PC-3 (cell line): ENCODE results near the gene SLC7A9.

ENCODE experiments used
- EZH2 ChIP-seq: fragments of 300-600 bp; sonication (generic); IDR thresholded peaks from one replicate; pipeline ENCODE4 v1.6.1; 2017; ENCODE audit warnings: antibody characterized with exemption, mild to moderate bottlenecking, low read length; ENCODE audit not compliant: unreplicated experiment
- EZH2phosphoT487 ChIP-seq: fragments of 300-600 bp; sonication (generic); IDR thresholded peaks from 2 replicates; pipeline ENCODE4 v1.6.1; 2018; ENCODE audit warnings: mild to moderate bottlenecking, antibody characterized with exemption, low read length, borderline replicate concordance
- TF ChIP-seq, protein P1 (sequence below): fragments of 300-600 bp; sonication (generic); conservative IDR thresholded peaks from 2 replicates; pipeline ENCODE4 v1.5.1; 2017; ENCODE audit warnings: antibody characterized with exemption, low read depth, mild to moderate bottlenecking, low read length

DNA sequence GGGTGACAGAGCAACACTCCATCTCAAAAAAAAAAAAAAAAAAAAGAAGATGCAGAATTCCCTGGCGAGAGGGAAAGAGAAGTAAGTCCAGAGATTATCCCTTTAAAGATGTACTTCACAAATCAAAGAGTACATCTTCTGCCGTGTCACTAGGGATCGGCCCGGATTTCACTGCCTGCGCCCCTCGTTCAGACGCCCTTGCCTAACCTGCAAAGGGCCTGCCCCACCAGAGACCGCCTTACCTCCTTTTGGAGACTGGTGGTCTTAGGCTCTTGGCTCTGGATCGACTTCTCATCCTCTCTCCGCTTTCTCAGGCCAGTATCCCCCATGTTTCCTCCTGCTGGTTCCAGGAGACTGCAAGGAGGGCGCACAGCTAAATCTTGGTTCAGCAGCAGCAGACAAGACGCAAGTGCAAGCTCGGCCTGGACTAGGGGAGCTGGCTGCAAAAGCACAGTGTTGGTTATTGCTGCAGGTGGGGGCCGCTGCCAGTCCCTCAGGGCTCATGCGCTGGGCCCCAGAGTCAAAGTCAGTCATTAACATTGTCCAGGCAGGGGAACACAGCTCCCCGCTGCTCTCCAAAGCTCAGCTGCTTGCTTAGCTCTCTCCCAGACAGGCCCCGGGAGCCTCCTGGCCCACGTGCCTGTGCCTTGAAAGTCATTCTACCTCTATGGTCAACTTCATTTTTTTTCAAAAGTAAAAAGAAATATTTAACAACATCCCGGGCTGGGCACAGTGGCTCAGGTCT is 1.2 kb downstream of the SLC7A9 start:
- TF ChIP-seq, protein P1, sequence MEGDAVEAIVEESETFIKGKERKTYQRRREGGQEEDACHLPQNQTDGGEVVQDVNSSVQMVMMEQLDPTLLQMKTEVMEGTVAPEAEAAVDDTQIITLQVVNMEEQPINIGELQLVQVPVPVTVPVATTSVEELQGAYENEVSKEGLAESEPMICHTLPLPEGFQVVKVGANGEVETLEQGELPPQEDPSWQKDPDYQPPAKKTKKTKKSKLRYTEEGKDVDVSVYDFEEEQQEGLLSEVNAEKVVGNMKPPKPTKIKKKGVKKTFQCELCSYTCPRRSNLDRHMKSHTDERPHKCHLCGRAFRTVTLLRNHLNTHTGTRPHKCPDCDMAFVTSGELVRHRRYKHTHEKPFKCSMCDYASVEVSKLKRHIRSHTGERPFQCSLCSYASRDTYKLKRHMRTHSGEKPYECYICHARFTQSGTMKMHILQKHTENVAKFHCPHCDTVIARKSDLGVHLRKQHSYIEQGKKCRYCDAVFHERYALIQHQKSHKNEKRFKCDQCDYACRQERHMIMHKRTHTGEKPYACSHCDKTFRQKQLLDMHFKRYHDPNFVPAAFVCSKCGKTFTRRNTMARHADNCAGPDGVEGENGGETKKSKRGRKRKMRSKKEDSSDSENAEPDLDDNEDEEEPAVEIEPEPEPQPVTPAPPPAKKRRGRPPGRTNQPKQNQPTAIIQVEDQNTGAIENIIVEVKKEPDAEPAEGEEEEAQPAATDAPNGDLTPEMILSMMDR, result no peak
- TF ChIP-seq EZH2 (no peak), EZH2phosphoT487 (no peak)
